GM19193 (cell line): ENCODE results near the gene MCF2L2.

ENCODE experiments used
- POLR2A ChIP-seq: IDR thresholded peaks from 4 replicates; pipeline ENCODE4 v1.6.1; 2011; ENCODE audit not compliant: insufficient read depth, insufficient read length; ENCODE audit errors: extremely low read depth

Gene MCF2L2

DNA sequence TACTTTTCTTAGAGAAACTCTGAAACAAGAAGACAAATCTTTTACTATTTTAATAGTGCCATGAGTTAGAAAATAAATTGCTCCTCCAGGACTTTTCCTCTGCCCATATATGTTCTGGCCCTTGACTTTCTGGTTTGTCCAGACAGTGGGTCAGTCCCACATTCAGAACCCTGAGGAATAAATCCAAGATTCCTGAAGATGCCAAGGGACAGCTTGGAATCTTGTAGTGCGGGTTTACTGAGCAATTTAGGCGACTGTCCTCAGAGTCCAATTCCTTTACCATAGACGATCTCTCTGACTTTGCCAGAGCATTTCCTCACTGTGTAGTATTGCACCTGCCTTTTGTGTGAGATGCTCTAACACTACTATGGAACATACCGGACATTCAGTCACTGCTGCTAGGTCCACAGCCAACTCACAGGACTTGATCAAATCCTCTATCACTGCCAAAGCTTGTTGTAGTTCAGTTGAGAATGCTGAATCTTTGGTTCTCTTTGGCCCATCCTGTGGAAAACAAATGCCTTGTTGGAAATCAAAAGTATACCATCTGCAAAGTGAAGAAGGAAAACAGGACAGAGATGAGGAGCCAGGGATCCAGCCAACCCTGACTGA, 212.7 kb downstream of the MCF2L2 start:
- TF ChIP-seq POLR2A, result no peak

DNA sequence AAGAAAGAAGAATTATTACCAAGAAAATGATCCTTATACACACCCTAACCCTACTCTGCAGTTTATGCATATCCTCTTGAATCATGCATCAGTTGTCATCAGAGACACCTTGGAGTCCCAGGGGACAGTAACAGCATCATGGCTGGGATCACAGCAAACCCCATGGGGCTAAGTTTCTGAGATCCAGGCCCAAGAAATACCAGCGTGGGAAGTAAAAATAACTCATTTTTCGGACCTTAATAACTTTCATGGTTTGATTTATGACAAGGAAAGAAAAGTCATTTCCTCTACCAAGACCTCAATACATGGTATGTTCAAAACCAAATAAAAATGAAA, 214.2 kb downstream of the MCF2L2 start:
- TF ChIP-seq POLR2A, result no peak

DNA sequence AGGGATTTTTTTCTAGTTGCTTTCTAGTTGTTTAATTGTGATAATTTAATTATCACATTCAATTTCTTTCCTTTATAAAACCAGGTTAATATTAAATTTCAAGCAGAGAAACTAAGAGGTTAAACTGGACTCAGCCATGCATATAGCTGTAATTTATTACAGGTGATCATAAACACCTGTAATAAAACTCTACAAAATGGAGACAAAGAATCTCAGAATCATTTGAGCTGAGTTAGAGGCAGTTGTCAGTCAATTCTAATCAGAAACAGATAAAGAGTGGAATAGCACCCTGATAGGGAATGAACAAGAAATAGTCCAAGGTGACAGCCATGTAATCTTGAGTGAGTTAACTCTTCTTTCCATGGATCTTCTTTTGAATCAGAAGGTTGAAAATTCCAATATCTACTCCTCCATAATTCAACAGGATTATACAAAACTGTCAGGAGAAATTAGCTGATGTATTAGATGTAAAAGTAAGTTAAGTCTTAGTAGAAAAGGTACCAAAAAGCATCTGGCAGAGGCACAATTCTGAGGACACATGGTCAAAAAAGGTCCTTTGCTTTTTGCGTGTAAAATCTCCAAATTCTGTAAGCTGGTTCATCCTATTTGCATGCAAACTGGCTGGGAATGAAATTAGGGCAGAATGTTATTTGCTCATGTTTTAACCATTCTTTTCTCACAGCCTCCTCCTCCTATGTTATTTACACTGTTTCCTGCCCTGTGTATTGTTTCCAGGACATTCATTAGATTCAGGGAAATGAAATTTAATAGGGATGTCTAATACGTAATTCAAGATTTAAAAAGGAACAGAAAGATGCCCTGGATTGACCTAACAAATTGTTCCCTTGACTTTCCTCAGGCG, 214.8 kb downstream of the MCF2L2 start:
- TF ChIP-seq POLR2A, result no peak

DNA sequence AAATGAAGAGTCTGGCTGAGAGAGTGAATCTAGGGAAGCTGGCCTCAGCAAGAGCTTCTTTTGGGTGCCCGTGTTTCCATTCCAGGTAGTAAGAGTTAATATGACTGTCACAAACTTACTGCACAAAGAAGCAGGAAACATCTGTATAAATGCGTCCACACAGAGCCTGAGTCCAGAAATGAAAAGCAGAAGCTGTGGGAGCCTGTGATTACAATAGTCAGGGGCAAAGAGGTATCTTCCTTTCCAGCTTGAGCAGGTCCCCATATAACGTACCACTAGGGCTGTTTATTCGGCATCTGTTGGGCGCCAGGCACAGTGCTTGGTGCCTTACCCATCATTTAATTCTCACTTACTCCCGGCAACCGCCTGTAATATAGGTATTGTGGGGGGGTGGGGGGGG, 215.9 kb downstream of the MCF2L2 start:
- TF ChIP-seq POLR2A, result no peak

DNA sequence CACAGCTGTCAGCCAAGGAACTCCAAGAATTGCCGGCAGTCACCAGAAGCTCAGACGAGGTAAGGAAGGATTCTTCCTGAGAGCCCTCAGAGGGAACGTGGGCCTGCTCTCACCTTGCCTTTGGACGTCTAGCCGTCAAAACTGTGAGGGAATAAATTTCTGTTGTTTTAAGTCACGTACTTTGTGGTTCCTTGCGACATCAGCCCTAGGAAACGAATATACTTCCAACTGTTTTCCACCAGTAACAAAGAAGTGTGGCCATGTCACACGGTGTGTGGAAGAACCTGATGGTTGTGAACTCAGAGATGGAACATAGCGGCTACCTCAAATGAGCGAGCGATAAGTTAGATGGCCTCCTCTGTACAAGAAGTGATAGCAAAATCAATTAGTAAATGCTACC, 216.3 kb downstream of the MCF2L2 start:
- TF ChIP-seq POLR2A, result no peak

DNA sequence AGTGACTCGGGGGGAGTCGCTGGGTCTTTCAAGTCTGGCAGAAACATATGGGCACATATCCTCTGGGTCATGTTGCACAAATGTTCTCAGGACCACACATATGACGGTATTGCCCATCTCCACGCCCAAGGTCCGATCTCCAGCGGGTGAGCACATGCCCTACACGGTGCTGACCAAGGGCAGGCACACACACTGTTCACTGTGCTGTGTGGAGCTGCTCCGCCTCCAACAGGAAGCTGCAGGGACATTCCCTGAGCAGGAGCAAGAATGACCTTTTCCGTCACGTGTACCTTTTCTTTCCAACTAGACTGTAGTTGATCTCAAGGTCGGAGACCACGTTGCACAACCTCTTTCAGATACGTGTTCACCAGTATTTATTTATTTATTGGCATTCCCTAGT, 217.1 kb downstream of the MCF2L2 start:
- TF ChIP-seq POLR2A, result no peak

DNA sequence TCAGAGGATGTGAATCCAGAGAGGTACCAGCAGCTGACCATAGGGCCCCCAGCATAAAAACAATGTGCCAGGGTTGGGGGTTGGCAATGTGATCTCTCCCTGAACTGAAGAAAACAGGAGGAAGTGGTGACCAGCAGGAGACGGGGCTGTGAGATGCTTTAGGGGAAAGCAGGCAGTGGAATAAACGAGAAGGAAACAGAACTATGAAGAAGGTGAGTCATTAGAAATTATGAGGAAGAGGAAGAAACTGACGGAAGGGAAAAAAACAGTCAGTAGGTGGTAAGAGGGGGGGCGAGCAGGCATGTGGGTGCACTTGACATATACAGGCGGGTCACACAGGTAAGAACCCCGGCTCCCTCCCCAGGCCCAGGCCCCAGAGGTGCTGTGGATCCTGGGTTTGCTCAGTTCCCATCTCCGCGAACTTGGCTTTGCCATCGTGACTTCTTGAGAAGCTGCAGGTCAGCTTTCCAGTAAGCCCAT, 217.5 kb downstream of the MCF2L2 start:
- no peak for TF ChIP-seq POLR2A

DNA sequence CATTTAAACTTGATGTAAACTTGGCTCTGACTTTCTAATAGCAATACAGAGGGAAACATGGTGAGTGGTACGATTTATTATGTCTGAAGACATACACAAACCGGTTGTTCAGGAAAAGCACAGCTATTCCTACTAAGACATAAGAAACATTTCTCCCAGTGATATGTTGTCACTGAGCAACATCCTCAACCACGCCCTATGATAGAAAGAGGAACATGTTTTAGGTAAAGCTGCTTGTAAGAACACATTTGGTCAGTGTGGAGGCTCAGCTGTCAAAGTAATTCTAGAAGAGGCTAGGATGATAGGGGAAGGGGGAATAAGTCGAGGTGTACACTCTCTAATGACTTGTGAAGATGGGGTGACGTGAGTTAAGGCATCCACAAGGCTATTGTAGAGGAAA, 218.1 kb downstream of the MCF2L2 start:
- TF ChIP-seq POLR2A, result no peak

DNA sequence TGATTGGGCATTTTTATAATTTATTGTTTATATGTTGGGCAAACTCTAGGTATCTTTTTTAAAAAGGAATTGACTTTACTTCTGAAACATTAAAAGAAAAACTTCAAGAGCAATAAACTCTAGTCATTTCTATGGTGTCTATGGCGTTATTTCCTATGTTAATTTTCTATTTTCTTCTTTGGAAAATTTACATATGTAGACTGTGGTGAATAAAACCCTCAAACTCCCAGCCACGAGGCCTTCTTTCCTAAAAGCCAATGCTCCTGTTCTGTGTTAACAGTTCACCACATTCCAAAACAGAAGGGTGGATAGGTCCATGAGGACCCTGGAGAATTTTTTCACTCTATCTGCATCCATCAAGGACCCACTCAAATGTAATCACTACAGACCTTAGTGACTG, 219.6 kb downstream of the MCF2L2 start:
- no peak for TF ChIP-seq POLR2A

DNA sequence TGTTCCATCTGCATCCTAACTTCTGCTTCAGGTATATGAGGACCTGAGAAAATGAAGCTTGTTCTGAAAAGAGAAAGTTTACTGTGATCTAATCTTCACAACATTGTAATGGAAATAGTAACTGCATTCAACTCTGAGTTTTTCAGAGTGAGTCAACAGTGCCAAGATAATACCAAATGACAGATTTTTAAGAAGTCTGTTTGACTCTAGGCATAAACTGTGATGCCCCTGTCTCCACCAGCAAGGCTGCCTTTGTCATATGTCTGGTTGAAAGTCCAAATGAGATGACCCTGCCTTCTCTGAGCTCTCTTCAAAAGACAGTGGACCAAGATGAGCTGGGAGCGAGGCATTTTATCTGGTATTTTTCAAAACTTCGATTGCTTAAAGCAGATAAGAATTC, 220.2 kb downstream of the MCF2L2 start:
- TF ChIP-seq POLR2A, result no peak

DNA sequence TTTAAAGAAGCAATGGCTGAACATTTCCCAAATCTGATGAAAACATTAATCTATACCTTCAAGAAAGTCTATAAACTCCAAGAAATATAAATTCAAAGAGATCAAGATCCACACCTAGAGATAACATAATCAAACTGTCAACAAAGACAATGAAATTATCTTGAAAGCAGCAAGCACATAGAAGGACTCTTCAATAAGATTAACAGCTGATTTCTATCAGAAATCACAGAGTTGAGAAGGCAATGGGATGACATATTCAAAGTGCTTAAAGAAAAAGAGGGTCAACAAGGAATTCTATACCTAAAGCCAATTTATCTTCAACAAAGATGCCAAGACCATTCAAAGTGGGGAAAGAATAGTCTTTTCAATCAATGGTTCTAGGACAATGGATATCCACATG, 224.7 kb downstream of the MCF2L2 start:
- TF ChIP-seq POLR2A, result no peak

DNA sequence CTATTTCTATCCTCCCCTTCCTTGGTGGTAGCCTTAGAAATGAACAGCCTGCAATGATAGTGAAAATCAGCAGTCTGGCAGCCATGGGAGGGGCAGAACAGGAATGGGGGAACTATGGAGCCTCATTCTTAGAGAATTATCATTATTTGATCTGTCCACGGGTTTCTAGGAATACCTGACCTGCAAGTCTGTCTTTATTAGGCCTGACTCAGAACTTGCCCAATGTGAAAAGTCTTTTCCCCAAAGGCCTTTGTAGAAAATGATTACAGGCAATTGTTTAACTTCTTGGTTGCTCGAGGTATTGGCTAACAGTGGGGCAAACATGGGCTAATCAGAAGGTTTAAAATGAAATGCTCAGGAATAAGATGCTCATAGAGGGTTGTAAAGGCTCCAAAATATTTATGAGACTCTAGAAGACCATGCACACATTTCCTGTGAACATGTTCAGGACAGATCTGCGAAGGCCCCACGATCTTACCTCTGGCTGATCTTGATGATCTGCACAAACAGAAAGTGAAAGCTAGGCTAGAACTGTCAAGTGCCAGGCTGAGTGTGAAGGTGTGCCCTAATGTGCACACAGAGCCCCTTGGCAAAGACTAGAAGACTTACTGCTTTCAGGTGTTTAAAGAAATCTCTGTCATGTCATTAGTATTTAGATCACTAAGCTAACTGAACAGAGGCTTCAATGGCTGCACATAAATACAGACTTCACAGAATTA, 226.3 kb downstream of the MCF2L2 start:
- no peak for TF ChIP-seq POLR2A

DNA sequence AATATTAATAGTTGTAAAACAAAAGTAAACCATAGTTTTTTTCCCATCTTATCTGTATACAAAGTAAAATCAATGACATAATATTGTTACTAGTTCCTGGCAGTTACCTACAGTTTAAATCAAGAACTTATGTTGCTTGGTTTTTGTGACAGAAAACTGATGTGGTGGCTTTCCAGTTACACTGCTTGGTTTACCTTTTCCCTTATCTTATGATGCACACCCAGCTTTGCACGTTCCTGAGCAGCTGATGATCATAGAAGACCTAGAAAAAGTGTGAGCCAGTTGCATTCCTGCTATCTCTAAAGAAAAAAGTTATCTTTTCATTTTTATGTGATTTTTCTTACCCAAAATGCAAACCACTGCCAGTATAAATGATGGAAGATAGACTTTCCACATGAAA, 229.5 kb downstream of the MCF2L2 start:
- TF ChIP-seq POLR2A, result no peak

DNA sequence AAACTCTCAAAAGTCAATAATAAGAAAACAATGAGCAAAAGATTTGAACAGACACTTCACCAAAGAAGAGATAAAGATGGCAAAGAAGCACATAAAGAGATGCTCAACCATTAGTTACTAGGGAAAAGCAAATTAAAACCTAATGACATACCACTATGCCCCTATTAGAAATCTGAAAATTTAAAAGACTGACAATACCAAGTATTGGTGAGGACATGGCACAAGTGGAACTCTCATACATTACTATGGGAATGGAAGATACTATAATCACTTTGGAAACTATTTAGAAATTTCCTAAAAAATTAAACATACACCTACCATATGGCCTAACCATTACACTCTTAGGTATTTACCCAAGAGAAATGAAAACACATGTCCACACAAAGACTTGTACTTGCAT, 230.7 kb downstream of the MCF2L2 start:
- TF ChIP-seq POLR2A, result no peak

DNA sequence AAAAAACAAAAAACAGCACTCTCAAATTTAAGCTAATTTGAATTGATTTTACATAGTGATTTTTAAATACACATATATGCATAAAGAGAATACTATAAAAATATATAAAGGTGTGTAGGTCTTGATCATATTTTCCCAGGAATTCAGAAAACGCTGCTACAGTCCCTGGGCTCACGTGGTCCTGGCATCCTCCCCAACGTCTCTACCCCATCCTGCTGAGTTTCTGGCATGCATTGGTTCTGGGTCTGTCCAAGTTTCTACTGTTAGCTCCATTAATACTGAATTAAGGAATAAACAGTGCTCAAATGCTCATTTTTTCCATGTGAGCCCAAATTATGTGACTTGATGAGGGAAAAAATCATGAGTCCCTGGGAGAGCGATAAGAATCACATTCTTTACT, 233.2 kb downstream of the MCF2L2 start:
- TF ChIP-seq POLR2A, result no peak
